GM10266 (cell line): ENCODE measurements around the gene KRTAP12-2.
"Not testable (repeated sequence)": the region's sequence is repeated elsewhere in the genome, so short reads cannot be mapped to it uniquely, and the experiment has no call there.

ENCODE experiments used
- DNase-seq: peaks from one replicate; pipeline ENCODE4 v3.0.0; 2012; ENCODE audit errors: extremely low spot score
- CTCF ChIP-seq: IDR thresholded peaks from 2 replicates; pipeline ENCODE4 v1.5.1; 2012; ENCODE audit warnings: mild to moderate bottlenecking, low read depth; ENCODE audit not compliant: control insufficient read depth, insufficient read depth; ENCODE audit errors: missing control alignments

The KRTAP12-2 gene

DNA sequence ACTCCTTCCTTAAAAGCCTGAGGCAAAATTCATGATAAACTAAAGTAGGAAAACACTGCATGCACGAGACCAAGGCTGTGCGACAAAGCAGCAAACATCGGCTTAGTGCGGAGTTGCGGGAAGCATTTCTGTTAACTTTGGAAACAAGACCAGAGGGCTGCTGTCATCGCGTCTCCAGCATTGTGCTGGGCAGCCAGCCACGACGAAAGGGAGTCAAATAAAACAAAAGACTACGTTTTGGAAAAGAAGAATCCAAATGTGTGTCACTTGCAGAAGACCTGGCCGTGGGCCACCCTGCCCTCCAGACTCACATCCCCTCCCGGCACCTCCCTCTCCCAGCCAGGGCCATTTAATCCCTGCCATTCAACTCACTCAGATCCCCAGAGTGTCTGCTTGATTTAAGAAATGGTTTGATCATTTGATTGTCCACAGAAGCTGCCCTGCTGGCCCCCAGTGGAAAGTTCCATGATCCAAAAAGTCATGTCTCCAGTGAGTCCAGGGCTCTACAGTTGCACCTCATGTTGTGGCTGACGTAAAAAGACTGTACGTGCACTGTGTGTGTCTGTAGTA is 22.9 kb downstream of the KRTAP12-2 start:
- TF ChIP-seq CTCF: no peak
- DNase-seq: no peak

GRCh38 chr21:44640761-44641160 is 26.0 kb downstream of the KRTAP12-2 start:
- DNase-seq: no peak

GRCh38 chr21:44639331-44639655 is 27.4 kb downstream of the KRTAP12-2 start:
- DNase-seq: no peak
- no peak for TF ChIP-seq CTCF

More at GRCh38 chr21:44640761-44641160, 26.0 kb downstream of the KRTAP12-2 start:
- no peak for TF ChIP-seq CTCF

DNA sequence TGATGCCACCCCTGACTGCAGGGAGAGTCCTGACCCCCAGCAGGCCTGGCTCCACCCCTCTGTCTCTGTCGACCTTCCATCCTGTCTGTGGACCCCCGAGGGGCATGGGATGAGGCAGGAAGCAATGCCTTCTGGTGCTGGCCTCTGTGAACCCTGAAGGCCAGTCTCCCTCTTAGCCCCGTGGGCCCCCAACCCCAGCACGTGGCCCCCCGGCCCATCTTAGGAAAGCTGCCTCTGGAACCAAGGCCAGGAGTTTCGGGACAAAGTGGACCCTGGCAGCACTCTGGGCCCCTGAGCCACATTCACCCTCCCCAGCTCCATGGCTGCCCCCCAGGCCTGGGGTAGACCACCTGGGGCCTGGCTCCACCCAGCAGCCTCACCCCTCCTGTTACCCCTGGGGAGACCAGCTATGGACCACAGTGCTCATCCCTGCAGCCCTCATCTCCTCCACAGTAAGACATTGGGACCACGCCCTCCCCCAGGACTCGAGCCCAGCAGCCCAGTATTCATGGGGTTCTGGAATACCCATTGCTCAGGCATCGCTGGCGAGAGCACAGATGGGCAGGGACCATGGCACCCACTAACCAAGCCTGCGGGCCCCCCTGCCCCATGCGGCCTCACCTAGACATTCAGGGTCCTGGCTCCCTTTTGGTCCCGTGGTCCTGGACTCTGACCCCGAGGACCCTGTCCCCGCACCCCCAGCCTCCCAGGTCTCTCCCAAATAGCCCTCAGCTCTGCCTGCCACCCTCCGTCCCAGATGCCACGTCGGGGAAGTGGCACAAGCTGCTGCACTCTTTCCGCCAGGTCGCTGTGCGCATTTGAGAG is 28.0 kb downstream of the KRTAP12-2 start:
- not testable (repeated sequence) for DNase-seq

GRCh38 chr21:44637851-44638348 is 28.8 kb downstream of the KRTAP12-2 start:
- DNase-seq: not testable (repeated sequence)

- TF ChIP-seq CTCF: no peak
- no peak for DNase-seq
Measured at GRCh38 chr21:44637018-44637850, 29.5 kb downstream of the KRTAP12-2 start, which contains the start of gene KRTAP10-10. Gene KRTAP10-10, plus strand, starts transcription at chr21:44637356. Its CDS starts 62 bp downstream, at chr21:44637418.

- DNase-seq: no peak
- no peak for TF ChIP-seq CTCF
Measured at GRCh38 chr21:44636209-44637017, 30.3 kb downstream of the KRTAP12-2 start.
